NK-92 treated with Interleukin-12 subunit alpha and Interleukin-12 subunit beta, amount 100 ng/mL, for 24 hours (cell line): ENCODE results near the gene SRC.

Experiments used
- DNase-seq: peaks from one replicate; lab custom pipeline; 2025; lab: John Stamatoyannopoulos, UW

SRC gene

GRCh38 chr20:37315021-37315451 is 30.9 kb upstream of the SRC start:
- DNase-seq: no peak

GRCh38 chr20:37315452-37316110 is 30.4 kb upstream of the SRC start:
- DNase-seq: no peak

- DNase-seq: no peak
Measured at GRCh38 chr20:37316116-37316774, 29.7 kb upstream of the SRC start.

- no peak for DNase-seq
Measured at GRCh38 chr20:37316775-37317170, 29.2 kb upstream of the SRC start.

- no peak for DNase-seq
Measured at GRCh38 chr20:37317316-37317715, 28.6 kb upstream of the SRC start.

- no peak for DNase-seq
Measured at GRCh38 chr20:37317994-37318640, 27.8 kb upstream of the SRC start.

GRCh38 chr20:37319151-37319671 is 26.7 kb upstream of the SRC start:
- DNase-seq: no peak

- no peak for DNase-seq
Measured at GRCh38 chr20:37323985-37324384, 22.0 kb upstream of the SRC start.

- no peak for DNase-seq
Measured at GRCh38 chr20:37325206-37325605, 20.7 kb upstream of the SRC start.

GRCh38 chr20:37326666-37327065 is 19.3 kb upstream of the SRC start:
- no peak for DNase-seq

GRCh38 chr20:37327748-37328147 is 18.2 kb upstream of the SRC start:
- DNase-seq: no peak

- no peak for DNase-seq
Measured at GRCh38 chr20:37328149-37328945, 17.6 kb upstream of the SRC start.

GRCh38 chr20:37329481-37330165 is 16.3 kb upstream of the SRC start:
- no peak for DNase-seq

GRCh38 chr20:37330316-37330715 is 15.6 kb upstream of the SRC start:
- no peak for DNase-seq

GRCh38 chr20:37331060-37331857 is 14.7 kb upstream of the SRC start:
- no peak for DNase-seq

GRCh38 chr20:37333130-37333847 is 12.7 kb upstream of the SRC start:
- DNase-seq: no peak

GRCh38 chr20:37333848-37334318 is 12.1 kb upstream of the SRC start:
- DNase-seq: no peak

GRCh38 chr20:37334450-37334849 is 11.5 kb upstream of the SRC start:
- no peak for DNase-seq

- DNase-seq: no peak
Measured at GRCh38 chr20:37335642-37336368, 10.1 kb upstream of the SRC start.
